ENCODE results near the gene EFHC1. TPM values are rescaled to one million over a fixed set of nuclear protein-coding genes. Genes with fewer than 3 reads are reported as not detected.

Gene EFHC1
- total RNA-seq, 1 donor = 30.3 TPM

- H3K4me3 ChIP-seq (ENCODE audit: low read depth, low read length) = no peak overlapping the region
- DNase-seq (ENCODE audit: low read depth) = no peak
- TF ChIP-seq, protein P1, sequence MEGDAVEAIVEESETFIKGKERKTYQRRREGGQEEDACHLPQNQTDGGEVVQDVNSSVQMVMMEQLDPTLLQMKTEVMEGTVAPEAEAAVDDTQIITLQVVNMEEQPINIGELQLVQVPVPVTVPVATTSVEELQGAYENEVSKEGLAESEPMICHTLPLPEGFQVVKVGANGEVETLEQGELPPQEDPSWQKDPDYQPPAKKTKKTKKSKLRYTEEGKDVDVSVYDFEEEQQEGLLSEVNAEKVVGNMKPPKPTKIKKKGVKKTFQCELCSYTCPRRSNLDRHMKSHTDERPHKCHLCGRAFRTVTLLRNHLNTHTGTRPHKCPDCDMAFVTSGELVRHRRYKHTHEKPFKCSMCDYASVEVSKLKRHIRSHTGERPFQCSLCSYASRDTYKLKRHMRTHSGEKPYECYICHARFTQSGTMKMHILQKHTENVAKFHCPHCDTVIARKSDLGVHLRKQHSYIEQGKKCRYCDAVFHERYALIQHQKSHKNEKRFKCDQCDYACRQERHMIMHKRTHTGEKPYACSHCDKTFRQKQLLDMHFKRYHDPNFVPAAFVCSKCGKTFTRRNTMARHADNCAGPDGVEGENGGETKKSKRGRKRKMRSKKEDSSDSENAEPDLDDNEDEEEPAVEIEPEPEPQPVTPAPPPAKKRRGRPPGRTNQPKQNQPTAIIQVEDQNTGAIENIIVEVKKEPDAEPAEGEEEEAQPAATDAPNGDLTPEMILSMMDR (IDR thresholded peaks at IDR 0.05; ENCODE audit: insufficient read depth, low read length) = no peak
These were observed 93.8 kb downstream of the EFHC1 start for GRCh38 chr6:52513896-52514295.

DNA sequence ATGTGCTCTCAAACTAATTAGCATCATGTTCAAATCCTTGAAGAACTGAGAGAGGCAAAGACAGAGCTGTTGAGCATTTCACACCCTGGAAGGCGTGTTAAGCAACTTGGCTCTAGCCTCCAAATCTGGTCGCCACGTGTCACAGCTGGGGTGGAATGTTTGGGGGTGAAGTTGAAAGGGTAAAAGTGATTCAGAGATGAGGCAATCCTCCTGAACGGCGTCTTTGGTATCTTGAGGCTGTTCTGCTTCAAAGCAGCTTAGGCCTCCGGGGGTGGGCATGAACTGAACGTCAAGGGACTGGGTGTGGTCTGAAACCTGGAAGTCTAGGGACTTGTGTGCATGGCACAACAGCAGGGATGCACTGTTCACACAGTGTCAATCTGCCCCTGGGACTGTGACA lies 94.4 kb downstream of the EFHC1 start:
- DNase-seq (ENCODE audit: low read depth) = peak; percentile 80
- TF ChIP-seq, protein P1 (IDR thresholded peaks at IDR 0.05; ENCODE audit: insufficient read depth, low read length) = no peak
- no peak overlapping the region for H3K4me3 ChIP-seq (ENCODE audit: low read depth, low read length)

DNA sequence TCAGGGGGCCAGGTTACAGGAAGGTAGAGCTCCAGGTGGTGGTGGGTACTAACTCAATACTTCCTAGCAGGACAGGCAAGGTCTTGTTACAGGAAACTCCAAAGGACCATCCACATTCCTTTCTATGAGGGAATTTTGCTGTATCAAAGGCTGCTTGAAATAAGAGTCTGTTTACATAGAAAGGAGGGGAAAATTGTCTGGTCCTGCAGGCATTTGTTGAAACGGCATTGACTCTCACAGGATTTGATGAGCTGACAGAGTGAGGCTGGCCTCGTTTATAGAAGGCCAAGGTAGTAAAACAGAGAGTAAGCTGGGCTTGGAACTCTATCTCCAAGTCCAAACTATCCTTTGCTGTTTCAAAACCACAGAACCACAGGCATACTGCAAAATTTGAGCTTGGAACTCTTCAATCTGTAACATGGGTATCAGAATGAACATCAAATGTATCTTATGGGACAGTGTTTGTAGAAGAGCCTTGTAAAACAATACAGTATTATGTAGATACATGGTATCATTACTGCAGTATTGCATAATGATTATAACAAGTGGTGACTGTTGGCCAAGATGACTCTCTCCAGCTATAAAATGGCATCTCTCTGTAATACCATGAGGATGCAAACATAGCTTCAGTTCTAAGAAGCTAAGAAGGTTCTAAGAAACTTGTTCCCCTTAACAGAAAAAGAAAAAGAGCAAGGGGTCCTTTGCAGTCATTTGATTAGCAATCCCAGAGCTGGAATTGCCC lies 95.2 kb downstream of the EFHC1 start:
- TF ChIP-seq, protein P1 (IDR thresholded peaks at IDR 0.05; ENCODE audit: insufficient read depth, low read length) = no peak
- H3K4me3 ChIP-seq (ENCODE audit: low read depth, low read length) = no peak overlapping the region
- DNase-seq (ENCODE audit: low read depth) = no peak

DNA sequence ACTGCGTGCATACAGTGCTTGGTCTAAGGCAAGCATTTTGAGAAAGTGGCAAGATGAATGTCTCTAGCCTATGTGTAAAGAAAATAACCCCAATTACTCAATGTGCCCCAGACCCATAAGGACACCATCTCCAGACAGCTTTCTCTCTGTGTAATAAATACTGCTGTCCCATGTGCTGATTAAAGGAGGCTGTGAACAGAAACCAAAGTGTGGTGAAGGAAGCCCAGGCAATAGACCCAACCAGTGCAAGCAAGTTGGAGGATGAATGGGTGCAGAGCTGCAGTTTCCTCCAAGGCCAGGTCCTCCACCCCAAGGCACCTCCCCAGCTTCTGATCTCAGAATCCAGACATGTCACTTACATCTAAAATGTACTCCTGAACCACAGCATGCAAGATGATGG lies 96.1 kb downstream of the EFHC1 start:
- no peak for DNase-seq (ENCODE audit: low read depth)
- no peak overlapping the region for H3K4me3 ChIP-seq (ENCODE audit: low read depth, low read length)
- TF ChIP-seq, protein P1 (IDR thresholded peaks at IDR 0.05; ENCODE audit: insufficient read depth, low read length) = no peak

GRCh38 chr6:52516943-52517342 lies 96.8 kb downstream of the EFHC1 start:
- no peak for DNase-seq (ENCODE audit: low read depth)
- H3K4me3 ChIP-seq (ENCODE audit: low read depth, low read length) = no peak overlapping the region
- TF ChIP-seq, protein P1 (IDR thresholded peaks at IDR 0.05; ENCODE audit: insufficient read depth, low read length) = no peak

GRCh38 chr6:52517502-52518278 lies 97.5 kb downstream of the EFHC1 start:
- DNase-seq (ENCODE audit: low read depth) = peak; percentile 98
- TF ChIP-seq, protein P1 (IDR thresholded peaks at IDR 0.05; ENCODE audit: insufficient read depth, low read length) = no peak
- H3K4me3 ChIP-seq (ENCODE audit: low read depth, low read length) = no peak overlapping the region

All from fibroblast of the aortic adventitia (primary cell).